Left kidney (tissue), 2 donors: ENCODE data around the gene DLG2. TPM values are rescaled to one million over a fixed set of nuclear protein-coding genes. Genes with fewer than 3 reads are reported as not detected.
"Not testable (repeated sequence)": the region's sequence is repeated elsewhere in the genome, so short reads cannot be mapped to it uniquely, and the experiment has no call there.

Experiments used
- DNase-seq: peaks from one replicate; pipeline ENCODE4 v3.0.0-alpha.2; 2013
- polyA plus RNA-seq: library from polyadenylated mRNA; unstranded; fragments of 120-200 nt; gene quantifications from one replicate; pipeline ENCODE4 v1.2.1, GENCODE V29; 2013; ENCODE audit not compliant: insufficient read length

DLG2 gene
- polyA plus RNA-seq, 1 donor, result 13.4 TPM

DNA sequence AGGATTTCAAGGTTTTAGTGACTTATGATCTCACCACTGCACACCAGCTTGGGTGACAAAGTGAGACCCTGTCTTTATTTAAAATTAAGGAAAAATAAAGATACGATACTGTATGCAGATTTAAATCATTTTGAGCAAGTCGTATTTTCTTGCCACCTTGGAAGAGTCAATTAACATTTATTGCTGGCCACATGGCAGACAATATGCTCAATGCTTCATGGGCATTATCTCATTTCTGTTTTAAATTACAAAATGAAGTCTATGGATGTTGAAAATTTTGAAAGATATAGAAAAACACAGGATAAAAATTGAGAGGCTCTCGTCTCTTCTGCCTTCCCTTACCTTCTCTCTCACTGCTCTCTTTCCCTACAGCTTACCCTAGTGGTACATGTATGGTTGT, 1992.0 kb downstream of the DLG2 start:
- DNase-seq, result no peak

DNA sequence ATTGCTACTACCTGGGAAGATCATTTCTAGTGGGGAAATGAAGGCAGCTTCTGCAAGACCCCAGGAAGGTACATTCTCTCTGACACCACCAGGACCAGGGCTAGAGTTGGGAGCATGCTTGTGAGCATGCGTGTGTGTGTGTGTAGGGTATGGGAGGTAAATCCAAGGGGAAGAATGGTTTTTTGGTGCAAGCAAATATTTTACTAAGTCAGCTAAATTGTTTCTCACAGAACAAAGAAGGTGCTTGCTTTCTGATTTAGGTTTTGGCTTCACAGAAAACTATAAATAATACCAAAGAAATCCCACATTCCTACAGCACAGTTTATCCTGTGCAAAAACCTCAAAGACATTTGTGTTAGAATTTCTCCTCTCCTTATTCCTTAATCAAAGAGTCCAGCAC, 1996.9 kb downstream of the DLG2 start:
- no peak for DNase-seq

DNA sequence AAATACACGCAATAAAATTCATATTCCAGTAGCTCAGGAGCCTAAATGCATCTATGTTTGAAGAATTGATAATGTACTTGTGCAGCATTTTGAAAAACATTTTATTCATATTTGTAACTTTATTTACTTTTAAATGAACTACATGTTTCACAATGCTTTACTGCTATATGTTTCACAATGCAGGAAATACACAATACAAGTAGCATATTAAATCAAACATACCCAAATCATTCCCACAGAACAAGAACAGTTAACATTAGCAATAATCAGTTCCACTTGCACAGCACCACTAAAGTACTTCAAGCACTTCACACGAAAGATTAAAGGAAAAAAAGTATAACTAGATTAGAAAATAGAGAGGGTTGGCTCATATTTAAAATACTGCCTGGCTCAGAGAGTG, 1997.4 kb downstream of the DLG2 start:
- no peak for DNase-seq

DNA sequence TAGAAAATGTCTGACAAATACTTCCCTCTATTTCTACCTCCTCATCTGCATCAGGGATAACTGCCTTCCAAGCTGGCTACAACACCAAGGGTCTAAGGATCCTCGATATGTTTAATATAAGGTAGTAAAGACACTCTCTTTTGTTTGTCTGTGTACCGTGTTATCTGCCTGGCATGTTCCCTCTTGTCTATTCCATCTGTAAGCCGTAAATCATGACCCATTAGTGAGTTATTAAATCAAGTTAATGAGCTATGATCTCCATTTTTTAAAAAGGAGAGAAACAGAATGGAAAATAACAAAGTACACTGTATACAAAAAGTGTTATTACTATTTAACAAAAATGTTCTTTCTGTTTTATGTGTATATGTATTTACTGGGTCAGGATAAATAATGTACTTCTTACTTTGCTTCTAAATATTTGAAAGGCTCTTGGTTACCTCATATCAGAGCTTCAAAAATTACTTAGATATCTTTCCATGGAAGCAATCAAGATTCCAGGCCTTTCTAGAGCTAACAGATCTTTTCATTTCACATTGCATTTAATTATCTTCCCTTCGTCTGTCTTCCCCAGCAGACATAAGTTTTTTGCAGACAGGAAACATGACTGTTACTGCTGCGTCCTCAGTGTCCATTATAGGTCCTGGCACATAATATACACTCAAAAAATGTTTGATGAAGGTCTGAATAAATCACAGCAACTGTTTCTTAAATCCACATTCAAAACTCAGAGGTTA, 1998.4 kb downstream of the DLG2 start:
- no peak for DNase-seq

DNA sequence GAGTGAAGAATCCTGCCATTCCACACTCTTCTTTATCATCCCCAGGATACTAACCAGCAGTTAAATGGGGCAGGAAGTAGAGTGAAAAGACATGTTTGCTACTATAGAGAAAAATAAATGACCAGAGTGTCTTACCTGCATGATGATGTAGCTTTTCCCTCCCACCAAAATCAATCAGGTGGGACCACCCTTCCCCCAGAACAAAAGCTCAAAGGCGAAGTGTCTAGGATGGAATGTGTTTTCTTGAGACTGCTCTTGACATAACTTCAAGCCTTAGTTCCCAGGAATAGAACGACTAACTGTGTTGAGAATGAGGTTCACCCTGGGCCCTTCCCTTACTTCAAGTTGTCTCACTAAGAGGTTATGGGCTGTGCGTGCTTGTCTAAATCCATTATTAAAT, 2001.8 kb downstream of the DLG2 start:
- no peak for DNase-seq

DNA sequence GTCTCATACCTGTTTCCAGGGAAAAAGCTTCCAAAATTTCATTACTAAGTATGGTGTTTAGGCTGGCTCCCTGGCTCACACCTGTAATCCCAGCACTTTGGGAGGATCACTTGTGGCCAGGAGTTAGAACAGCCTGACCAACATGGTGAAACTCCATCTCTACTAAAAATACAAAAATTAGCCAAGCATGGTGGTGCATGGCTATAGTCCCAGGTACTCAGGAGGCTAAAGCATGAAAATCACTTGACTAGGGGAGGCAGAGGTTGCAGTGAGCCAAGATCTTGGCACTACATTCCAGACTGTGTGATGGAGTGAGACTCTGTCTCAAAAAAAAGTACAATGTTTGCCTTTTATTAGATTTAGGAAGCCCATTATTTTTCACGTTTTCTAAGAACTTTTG, 2009.5 kb downstream of the DLG2 start:
- no peak for DNase-seq

DNA sequence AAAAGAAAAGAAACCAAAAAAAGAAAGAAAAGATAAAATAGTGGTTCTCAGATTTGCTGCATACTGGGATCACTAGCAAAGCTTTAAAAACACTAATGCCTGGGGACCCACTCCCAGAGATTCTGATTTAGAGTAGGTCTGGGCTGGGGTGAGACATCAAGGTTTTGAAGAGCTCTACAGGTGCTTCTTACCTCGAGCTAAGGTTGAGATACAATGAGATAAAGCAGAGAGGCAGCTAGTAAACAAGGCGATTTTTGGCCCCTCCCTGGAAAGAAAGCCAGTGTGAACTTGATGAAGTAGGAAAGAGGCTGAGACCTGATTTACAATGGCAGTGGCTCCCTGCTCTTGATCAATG, 2013.4 kb downstream of the DLG2 start:
- no peak for DNase-seq

DNA sequence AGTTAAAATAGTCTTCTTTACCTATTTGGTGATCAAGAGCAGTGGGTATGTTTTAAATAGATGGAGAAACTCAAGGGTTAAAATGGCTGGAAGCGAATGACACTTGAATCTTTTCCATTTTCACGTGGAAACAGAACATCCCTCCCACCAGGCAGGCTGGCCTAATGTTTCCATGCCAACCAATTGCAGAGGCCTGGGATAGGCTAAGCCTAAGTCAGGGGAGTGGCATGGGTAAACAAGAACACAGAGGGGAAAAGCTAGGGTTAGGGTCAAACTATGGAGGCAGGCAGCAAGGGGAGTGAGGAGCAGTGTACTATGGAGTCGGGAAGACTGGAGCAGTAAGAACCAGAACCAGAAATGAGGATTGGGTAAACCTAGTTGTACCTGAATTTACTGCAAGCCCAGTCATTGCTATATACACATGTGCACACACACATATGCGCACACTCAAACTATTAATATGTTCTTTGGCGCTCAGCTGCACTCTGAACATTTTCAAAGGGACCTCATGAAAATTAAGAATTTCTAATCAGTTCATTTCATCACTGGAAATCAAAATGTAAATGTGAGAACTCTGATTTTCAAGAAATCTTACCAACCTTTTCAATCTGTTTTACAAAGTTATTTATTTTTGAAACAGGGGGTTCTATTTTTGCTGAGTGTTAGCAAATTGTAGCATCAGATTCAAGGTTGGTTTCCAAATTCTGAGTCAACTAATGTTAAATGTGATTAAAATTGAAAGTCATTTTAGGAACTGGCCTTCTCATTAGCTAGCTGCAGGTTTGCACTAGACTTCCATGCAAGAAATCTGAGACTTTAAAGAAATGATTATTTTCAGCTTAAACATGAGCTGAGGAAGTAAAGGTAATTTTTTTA, 2014.0 kb downstream of the DLG2 start:
- no peak for DNase-seq

DNA sequence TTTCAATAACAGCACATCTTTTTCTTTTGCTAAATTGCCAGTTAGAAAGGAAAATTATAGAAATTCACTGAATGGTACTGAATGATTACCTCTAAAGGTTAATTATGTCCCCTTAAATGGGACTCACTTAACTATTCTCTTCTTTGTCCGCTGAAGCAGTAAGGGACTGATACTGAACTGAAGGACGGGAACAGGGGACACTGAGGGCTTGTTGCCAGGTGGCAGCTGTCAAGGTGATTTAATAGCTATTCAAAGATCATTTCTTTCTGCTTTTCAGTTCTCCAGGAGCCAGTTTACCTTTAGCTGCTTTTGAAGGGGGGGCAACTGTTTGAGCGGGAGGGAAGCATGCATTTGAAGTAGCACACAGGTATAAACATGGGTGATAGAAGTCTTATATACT, 2015.5 kb downstream of the DLG2 start:
- DNase-seq, result no peak

DNA sequence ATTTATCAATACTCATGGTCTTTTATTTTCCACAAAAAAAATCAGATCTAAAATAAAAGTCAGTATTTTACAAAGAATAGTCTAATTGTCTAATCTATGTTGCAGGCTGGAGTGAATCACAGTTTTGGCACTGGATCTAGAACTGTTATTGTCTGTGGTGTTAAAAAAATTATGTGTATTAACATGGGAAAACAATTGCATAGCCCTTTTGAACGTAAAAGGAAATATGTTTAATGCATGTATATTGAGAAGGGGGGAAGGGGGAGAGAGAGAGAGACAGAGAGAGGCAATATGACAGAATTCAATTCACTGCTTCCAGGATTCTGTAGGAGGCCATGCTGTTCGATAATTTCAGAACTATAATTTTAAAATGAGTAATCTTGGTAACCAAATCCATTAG, 2016.1 kb downstream of the DLG2 start:
- DNase-seq, result no peak

DNA sequence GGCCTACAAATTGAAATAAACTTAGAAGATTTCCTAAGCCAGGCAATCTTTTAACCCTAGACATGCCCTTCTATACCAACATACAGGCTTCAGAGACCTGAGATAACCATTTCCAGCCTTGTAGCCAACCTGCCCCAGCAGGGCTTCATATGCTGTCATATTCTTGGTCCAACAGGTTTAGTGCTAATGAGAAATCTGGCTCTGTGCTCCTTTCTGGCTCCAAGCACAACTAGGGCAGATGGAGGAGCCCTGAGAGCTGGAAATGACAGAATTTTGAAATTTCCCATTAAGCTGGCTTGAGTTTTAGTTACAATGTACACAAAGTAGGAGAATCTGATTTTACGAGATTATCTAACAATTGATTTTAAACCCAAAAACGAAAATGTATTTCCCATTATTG, 2018.0 kb downstream of the DLG2 start:
- DNase-seq, result no peak

DNA sequence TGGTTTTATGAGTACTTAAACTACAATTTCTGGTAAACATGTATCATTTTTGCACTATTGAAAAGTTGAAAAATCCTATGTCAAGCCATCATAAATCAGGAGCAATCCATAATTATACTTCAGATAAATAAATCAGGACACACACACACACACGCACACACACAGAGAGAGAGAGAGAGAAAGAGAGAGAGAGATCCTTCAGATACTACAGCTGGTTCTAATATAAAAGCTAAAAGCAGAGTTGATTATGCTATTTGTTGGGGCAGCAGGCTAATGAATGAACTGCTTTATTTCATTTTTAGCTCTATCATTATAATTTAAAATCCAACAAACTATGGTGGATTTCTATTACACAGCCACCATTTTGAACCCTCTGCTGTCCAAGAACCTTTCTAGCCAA, 2018.6 kb downstream of the DLG2 start:
- no peak for DNase-seq

DNA sequence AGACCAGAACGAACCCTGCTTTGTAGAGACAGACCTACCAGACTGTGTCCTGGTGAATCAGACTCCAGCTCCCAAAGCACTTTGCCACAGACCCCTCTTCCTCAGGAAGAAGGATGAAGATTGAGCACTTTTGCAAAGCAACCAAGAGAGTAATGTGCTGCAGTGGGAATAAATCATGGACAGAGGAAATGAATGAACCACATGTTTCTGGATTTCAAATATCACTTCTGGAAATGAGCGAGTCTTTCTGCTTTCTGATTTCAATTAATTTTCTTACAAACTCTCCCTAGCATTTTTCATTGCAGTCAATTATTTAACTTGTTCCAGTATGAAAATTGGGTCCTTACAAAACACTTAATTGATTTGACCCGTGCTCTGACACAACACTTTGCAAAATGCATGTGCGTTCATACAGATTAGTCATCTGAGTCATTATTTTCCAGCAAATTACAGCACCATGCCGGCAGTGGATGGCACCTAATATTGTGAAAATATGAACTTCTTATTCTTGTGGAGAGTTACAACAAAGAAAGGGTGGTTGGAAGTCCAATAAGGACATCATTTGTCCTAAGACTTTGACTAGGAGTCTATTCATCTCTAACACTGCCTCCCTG, 2025.1 kb downstream of the DLG2 start:
- DNase-seq, result no peak

DNA sequence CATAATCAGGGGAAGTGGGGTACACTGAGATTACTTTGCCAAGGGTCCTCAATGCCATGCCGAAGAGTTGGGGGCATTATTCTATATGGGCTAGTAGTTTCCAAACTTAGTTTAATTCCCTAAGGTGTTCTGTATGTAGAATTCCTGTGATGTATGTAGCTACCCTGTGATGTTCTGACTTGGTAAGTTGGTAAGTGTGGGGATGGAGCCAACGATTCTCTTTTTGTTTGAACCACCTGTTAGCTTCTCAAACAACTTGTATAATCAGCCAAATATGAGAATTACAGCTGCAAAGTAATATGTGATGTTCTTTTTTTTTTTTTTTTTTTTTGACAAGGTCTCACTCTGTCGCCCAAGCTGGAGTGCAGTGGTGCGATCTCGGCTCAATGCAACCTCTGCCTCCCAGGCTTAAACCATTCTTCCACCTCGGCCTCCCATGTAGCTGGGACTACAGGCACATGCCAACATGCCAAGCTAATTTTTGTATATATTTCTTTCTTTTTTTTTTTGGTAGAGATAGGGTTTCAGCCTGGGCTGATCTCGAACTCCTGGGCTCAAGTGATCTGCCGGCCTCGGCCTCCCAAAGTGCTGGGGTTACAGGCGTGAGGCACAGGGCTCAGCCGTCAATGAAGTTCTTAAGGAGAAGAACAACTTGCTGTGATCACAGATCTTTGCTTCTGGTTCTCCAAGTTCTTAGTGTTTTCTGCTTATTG, 2025.8 kb downstream of the DLG2 start:
- no peak for DNase-seq

DNA sequence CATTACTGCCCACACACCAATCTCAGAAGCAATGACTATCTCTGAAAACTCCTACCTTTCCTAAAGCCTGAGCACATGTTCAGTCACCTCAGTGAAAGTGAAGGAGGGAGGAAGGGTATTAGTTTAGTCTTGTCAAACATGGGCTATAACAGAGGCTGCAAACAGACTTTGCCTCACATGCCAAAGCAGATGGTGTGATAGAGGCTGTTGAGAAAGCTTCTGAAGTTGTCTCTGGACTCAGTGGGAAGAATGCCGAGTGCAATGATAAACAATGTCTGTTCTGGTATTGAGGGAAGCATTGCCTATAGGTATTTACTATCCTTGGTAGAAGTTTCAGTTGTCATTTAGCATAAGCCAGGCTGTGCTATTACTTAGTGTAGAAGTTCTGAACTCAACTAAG, 2026.5 kb downstream of the DLG2 start:
- DNase-seq, result no peak

DNA sequence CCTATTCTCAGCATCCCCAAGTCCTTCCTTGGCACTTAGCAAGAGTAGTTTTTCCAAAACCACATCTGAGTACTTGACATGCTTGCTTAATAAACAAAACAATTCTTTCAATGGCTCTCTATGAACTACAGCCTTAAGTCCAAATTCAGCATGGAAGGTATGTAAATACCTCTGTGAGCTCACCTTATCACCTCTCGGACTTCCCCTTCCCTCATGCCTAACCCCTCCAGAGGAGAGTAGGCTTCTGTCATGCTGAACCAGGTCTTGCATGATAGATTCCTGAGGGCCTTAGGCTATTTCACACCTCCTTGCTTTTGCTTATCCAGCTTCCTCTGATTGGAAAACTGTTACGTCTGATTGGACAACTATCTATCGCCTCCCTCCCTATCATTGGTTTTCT, 2028.1 kb downstream of the DLG2 start:
- DNase-seq, result no peak

DNA sequence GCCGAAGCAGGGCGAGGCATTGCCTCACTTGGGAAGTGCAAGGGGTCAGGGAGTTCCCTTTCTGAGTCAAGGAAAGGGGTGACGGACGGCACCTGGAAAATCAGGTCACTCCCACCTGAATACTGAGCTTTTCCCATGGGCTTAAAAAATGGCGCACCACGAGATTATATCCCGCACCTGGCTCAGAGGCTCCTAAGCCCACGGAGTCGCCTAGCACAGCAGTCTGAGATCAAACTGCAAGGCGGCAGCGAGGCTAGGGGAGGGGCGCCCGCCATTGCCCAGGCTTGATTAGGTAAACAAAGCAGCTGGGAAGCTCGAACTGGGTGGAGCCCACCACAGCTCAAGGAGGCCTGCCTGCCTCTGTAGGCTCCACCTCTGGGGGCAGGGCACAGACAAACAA, 2039.3 kb downstream of the DLG2 start:
- not testable (repeated sequence) for DNase-seq

DNA sequence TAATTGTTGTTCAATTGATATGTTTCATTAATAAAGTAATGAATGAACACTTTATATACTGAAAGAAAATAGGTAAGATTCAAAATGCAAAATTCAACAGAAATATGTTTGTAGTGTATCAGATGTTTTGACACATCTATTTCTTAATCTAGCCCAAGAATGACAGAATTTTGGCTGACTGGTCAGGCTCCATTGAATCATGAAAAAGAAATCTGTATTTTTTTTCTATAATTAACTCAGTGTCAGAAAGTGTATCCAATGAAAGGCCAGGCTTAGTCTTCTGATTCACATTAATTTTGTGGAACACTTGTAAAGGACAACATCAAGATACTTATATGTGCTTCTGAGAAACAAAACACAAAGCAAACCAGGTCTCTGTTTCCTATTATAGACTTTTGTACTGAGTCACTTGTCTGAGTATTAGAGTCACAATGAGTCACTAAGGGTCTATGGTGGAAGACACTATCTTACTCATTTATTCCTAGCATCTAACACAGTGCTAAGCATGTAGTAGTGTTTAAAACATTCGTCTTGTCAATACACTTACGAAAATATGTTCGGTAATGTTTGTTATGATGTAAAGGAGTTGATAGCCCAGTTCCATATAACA, 2043.3 kb downstream of the DLG2 start:
- no peak for DNase-seq

DNA sequence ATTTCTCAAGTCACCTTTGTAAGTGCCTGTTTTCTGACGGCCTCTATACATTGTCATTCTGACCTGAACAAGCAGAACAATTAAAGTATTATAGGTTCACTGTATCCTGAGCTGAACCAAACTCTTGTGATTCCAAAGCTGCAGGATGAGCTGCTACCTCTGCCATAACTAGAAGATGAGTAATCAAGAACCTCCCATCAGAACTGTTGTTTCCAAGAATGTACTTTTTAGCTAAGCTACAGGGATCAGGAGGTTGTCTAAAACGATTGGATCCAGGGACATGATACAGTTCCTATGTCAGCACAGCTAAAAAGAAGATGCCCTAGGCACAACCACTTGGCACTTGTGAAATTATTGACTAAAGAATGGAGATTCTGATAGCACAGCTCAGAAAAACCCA, 2052.6 kb downstream of the DLG2 start:
- DNase-seq, result no peak

DNA sequence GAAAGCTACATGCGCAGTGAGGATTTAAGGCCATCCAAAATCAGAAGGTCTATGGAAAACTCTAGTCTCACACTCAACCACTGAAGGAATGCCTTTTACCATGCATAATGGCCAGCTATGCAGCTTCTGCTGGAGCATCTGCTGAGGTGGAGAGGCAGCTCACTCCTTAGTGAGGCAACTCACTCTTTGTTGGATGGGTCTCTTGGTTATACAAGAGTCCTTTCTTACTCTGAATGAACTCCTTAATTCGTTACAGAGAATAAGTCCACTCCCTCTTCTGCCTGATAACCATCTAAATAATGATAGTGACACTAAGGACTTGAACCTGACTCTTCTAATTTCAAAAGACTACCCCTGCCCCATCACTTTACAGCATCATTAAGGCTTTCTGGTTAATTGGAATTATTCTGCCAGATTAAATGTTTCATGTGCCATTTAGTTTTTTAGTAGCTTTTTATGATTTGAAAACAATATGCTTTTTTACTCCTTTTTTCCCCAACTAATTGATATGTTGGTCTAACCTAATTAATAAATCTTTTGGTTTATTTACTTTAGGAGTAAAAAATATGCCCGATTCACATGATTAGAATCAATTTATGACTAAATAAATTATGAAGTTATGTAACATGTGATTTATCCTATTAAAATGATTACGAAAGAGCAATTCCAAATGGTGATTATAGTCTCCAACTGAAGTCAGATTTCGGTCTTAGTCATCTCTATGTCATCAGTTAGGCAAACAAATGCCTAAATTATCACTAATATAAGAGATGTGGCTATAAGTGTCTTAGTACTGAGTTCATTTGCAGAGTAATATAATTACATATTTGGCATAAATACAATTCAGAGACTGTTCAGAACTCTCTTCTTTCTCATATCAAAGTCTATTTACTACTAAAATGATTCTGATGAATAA, 2054.3 kb downstream of the DLG2 start:
- DNase-seq, result no peak

DNA sequence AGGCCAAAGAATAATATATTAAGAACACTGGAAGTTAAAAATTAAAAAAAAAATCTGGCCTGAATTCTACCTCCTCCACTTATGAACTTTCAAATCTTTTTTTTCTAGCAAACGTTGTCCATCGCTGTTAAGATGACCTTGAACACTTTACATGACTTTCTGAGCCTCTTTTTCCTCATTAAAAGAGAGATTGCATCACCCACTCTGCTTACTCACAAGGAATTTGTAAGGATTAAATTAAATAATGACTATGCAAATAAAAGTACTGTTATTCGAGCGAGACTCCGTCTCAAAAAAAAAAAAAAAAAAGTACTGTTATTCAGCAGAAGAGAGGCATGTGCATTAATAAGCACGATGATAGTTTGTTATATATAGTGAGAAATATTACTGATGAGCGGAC, 2055.8 kb downstream of the DLG2 start:
- DNase-seq, result no peak
